ENCODE results near the gene EGFL8. TPM values are rescaled to one million over a fixed set of nuclear protein-coding genes. Genes with fewer than 3 reads are reported as not detected.

Gene EGFL8
- total RNA-seq, 1 donor from 2014 or later = 3.4 TPM

- Mint-ChIP-seq H3K36me3 (ENCODE audit: low read depth) (peaks cover 59% of the 10 kb centered on the region), H3K9me3 (no peaks in the 10 kb centered on the region), H3K27ac (peak overlapping the region; percentile 83), H3K4me1 (peaks cover 80% of the 10 kb centered on the region), H3K4me3 (peak overlapping the region; percentile 91), H3K27me3 (no peaks in the 10 kb centered on the region)
- intact Hi-C loops (cut with micrococcal nuclease) = loop anchor here (1.0 to 10.0 kb wide), 5 partner anchors 11 to 753 kb away; partner anchors contain the start of genes ATF6B, ATP6V1G2, DDX39B and HLA-DMB
- no peak for ATAC-seq (ENCODE audit: low read depth)
- ChIA-PET POLR2A (interaction anchor here (0.7 to 5.2 kb wide), 16 partner anchors 8 to 1088 kb away, joined by 3 to 102 read pairs (median 5); partner anchors contain the start of genes AGPAT1, ATF6B, BAG6 and BRD2), CTCF (no interaction called here)
- no peak for DNase-seq
- no peak for TF ChIP-seq CTCF (IDR thresholded peaks at IDR 0.05)
These were observed 25.3 kb downstream of the EGFL8 start for GRCh38 chr6:32189742-32190053.

- ChIA-PET CTCF (no interaction called here), POLR2A (interaction anchor here (0.6 to 5.2 kb wide), 31 partner anchors 8 to 1976 kb away, joined by 3 to 102 read pairs (median 4); partner anchors contain the start of genes AGPAT1, ATF6B, BAG6 and BRD2)
- peak; percentile 61 for DNase-seq
- no peak for TF ChIP-seq CTCF (IDR thresholded peaks at IDR 0.05)
- Mint-ChIP-seq H3K4me3 (peak within 1 kb of the TSS; percentile 91), H3K27ac (peak within 1 kb of the TSS; percentile 96), H3K9me3 (no peaks in the 10 kb centered on the region), H3K4me1 (peaks cover 85% of the 10 kb centered on the region), H3K36me3 (ENCODE audit: low read depth) (peaks cover 60% of the 10 kb centered on the region), H3K27me3 (no peaks in the 10 kb centered on the region)
- ATAC-seq (ENCODE audit: low read depth) = peak; percentile 86
- intact Hi-C loops (cut with micrococcal nuclease) = loop anchor here (1.0 to 10.0 kb wide), 5 partner anchors 12 to 752 kb away; partner anchors contain the start of genes ATF6B, ATP6V1G2, DDX39B and HLA-DMB
These were observed 25.9 kb downstream of the EGFL8 start, which contains the start of gene PBX2 for GRCh38 chr6:32190054-32190851. Gene PBX2, minus strand, starts transcription at chr6:32190202. Its CDS starts 287 bp downstream, at chr6:32189915.

GRCh38 chr6:32190911-32191677 lies 26.7 kb downstream of the EGFL8 start:
- H3K4me3 Mint-ChIP-seq = peak overlapping the region; percentile 91
- no peak for TF ChIP-seq CTCF (IDR thresholded peaks at IDR 0.05)
- H3K4me1 Mint-ChIP-seq = peaks cover 83% of the 10 kb centered on the region
- DNase-seq (no peak), ATAC-seq (ENCODE audit: low read depth) (no peak)
- no peaks in the 10 kb centered on the region for H3K9me3 Mint-ChIP-seq
- ChIA-PET POLR2A (interaction anchor here (0.7 to 5.2 kb wide), 15 partner anchors 9 to 1086 kb away, joined by 3 to 102 read pairs (median 6); partner anchors contain the start of genes AGPAT1, ATF6B, BAG6 and BRD2), CTCF (no interaction called here)
- peaks cover 58% of the 10 kb centered on the region for H3K36me3 Mint-ChIP-seq (ENCODE audit: low read depth)
- peak overlapping the region; percentile 96 for H3K27ac Mint-ChIP-seq
- no peaks in the 10 kb centered on the region for H3K27me3 Mint-ChIP-seq
- intact Hi-C loops (cut with micrococcal nuclease) = loop anchor here (1.0 to 10.0 kb wide), 5 partner anchors 13 to 751 kb away; partner anchors contain the start of genes ATF6B, ATP6V1G2, DDX39B and HLA-DMB

GRCh38 chr6:32191696-32192607 lies 27.6 kb downstream of the EGFL8 start:
- H3K4me3 Mint-ChIP-seq = peak overlapping the region; percentile 91

More at GRCh38 chr6:32191696-32192607, 27.6 kb downstream of the EGFL8 start:
- CTCF ChIA-PET = interaction anchor here (0.8 to 1.0 kb wide), 3 partner anchors 52 to 662 kb away, joined by 3 to 5 read pairs (median 4); partner anchors contain the start of genes PSMB9 and TAP1
- DNase-seq (no peak), ATAC-seq (ENCODE audit: low read depth) (no peak)
- Mint-ChIP-seq H3K9me3 (no peaks in the 10 kb centered on the region), H3K27ac (peak overlapping the region; percentile 96), H3K27me3 (no peaks in the 10 kb centered on the region), H3K36me3 (ENCODE audit: low read depth) (peaks cover 54% of the 10 kb centered on the region), H3K4me1 (peaks cover 82% of the 10 kb centered on the region)
- intact Hi-C loops (cut with micrococcal nuclease) = loop anchor here (2.0 to 10.0 kb wide), 3 partner anchors 37 to 750 kb away; partner anchors contain the start of genes ATP6V1G2, DDX39B, HLA-DMB and NFKBIL1
- POLR2A ChIA-PET = interaction anchor here (0.5 to 5.2 kb wide), 21 partner anchors 9 to 1125 kb away, joined by 3 to 102 read pairs (median 5); partner anchors contain the start of genes AGPAT1, ATF6B, DDX39B and DXO
- TF ChIP-seq CTCF (IDR thresholded peaks at IDR 0.05) = no peak
